Fibroblast of mammary gland (primary cell): ENCODE data around the gene ABCC4.
A peak's percentile ranks its signal among the peaks of the same experiment; 100 is the strongest.
"Not testable (repeated sequence)": the region's sequence is repeated elsewhere in the genome, so short reads cannot be mapped to it uniquely, and the experiment has no call there.

Experiments used
- DNase-seq: peaks from one replicate; pipeline ENCODE4 v3.0.0-alpha.2; 2010; ENCODE audit warnings: low read depth
- H3K4me3 ChIP-seq: 2 replicates; pipeline ENCODE4 v1.5.1; 2011; ENCODE audit warnings: low read depth, mild to moderate bottlenecking, low read length, moderate library complexity; ENCODE audit not compliant: control insufficient read depth
- TF ChIP-seq, protein P1 (sequence below): conservative IDR thresholded peaks from 2 replicates; pipeline ENCODE4 v1.5.1; 2011; ENCODE audit warnings: low read depth, low read length, inconsistent platforms; ENCODE audit not compliant: control insufficient read depth, insufficient read depth

ABCC4 gene

DNA sequence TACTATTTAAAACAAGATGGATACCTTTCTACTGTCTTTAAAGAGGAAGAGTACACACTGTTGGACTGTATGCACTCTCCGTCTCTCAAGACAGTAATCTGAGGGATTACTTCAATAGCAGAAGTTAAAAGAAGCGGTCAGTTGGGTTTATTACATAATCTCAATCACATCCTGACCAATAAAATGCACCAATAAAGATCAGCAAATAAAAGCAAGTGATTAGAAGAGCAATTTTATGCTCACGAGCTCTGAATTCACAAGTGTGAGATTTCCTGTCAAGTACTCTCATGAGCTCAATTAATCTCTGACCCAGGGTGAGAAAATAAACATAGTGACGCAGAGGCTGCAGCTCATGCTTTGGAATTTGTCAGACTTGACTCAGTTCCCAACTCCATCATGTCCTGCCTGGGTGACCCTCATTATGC lies 12.2 kb downstream of the ABCC4 start:
- TF ChIP-seq, protein P1, sequence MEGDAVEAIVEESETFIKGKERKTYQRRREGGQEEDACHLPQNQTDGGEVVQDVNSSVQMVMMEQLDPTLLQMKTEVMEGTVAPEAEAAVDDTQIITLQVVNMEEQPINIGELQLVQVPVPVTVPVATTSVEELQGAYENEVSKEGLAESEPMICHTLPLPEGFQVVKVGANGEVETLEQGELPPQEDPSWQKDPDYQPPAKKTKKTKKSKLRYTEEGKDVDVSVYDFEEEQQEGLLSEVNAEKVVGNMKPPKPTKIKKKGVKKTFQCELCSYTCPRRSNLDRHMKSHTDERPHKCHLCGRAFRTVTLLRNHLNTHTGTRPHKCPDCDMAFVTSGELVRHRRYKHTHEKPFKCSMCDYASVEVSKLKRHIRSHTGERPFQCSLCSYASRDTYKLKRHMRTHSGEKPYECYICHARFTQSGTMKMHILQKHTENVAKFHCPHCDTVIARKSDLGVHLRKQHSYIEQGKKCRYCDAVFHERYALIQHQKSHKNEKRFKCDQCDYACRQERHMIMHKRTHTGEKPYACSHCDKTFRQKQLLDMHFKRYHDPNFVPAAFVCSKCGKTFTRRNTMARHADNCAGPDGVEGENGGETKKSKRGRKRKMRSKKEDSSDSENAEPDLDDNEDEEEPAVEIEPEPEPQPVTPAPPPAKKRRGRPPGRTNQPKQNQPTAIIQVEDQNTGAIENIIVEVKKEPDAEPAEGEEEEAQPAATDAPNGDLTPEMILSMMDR: no peak
- DNase-seq: no peak
- no peak overlapping the region for H3K4me3 ChIP-seq

DNA sequence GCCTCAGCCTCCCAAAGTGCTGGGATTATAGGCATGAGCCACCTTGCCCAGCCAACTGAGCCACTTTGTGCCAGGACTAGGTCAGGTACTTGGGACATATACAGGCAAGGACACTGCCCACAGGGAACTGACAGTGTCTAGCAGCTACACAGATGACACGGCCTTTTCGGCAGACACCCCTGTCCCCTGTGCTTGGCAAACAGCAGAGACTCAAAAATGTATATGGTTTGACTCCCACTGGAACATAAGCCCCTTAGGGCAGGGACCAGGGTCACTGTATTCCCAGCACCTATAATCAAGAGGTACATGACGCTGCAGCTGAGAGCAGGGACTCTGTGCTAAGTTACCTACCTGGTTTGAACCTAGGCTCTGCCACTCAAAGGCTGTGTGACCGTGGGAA lies 16.8 kb downstream of the ABCC4 start:
- H3K4me3 ChIP-seq: no peak overlapping the region
- TF ChIP-seq, protein P1: no peak
- DNase-seq: no peak

DNA sequence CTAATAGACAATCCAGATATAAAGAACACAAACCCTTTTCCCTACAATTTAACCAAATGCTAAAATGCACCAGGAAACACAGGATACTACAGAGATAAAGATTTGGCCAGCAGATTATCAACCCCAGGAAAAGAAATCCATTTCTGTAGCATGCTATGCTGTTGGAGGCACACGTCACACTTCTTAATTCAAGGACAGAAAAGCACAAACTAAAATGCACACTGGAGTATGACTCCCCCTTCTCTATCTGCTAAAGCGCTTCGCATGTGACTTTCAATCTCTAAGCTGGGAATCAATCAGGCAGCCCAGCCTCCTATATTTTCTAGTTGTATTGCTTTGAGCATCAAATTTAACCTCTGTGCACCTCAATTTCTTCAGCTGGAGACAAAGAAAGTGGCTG lies 22.2 kb downstream of the ABCC4 start:
- DNase-seq: no peak
- TF ChIP-seq, protein P1: no peak
- H3K4me3 ChIP-seq: no peak overlapping the region

DNA sequence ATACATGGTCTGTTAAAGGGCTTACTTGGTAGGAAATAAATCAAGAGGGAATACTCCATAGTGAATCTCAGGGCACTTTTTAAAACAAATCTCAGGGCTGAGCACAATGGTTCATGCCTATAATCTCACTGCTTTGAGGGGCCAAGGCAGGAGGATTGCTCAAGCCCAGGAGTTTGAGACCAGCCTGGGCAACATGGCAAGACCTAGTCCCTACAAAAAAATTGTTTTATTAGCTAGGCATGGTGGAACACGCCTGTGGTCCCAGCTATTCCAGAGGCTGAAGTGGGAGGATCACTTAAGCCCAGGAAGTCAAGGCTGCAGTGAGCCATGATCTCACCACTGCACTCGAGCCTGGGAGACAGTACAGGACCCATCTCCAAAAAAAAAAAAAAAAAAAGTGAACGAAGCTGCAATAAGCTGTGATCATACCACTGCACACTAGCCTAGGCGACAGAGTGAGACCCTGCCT lies 25.2 kb downstream of the ABCC4 start:
- TF ChIP-seq, protein P1: no peak
- DNase-seq: no peak
- no peak overlapping the region for H3K4me3 ChIP-seq

DNA sequence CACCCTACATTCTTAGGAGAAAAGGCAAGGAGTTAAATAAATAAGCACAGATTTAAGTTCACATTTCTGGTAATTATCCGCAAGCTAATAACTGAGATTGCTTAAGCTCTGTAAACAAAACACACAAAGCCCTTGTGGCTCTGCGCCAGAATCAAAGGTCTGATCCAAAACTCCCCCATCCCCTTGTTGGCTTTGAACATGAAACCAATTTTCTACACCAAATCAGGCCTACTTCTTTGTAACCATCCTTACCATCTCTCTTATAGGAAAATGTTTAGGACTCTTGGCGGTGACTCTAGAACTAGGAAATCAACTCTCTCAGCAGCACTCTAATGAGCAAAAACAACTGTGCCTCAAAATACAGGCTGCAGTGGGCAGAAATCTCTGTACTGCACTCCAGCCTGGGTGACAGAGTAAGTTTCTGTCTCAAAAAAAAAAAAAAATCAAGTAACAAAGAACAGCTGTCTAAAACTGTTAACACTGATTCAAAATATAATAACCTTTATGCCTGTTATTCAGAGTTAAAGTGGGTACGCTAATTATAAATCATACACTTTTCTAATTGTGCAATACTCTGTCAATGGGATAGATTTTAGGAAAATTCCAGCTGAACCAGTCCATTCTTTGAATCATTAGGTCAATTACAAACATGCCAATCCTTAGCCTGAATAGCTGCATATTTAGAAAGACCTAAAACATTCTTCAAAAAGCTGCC lies 25.8 kb downstream of the ABCC4 start:
- H3K4me3 ChIP-seq: no peak overlapping the region
- peak; percentile 12 for DNase-seq
- TF ChIP-seq, protein P1: no peak

DNA sequence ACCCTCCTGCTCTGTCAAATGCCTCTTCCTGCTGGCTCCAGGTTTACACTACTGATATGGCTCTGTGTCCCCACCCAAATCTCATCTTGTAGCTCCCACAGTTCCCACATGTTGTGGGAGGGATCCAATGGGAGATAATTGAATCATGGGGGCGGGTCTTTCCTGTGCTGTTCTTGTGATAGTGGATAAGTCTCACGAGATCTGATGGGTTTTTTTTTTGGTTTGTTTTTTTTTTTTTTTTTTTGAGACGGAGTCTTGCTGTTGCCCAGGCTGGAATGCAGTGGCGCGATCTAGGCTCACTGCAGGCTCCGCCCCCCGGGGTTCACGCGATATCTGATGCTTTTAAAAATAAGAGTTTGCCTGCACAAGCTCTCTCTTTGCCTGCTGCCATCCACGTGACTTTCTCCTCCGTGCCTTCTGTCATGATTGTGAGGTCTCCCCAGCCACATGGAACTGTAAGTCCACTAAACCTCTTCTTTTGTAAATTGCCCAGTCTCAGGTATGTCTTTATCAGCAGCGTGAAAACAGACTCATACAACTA lies 27.6 kb downstream of the ABCC4 start:
- not testable (repeated sequence) for DNase-seq, H3K4me3 ChIP-seq

DNA sequence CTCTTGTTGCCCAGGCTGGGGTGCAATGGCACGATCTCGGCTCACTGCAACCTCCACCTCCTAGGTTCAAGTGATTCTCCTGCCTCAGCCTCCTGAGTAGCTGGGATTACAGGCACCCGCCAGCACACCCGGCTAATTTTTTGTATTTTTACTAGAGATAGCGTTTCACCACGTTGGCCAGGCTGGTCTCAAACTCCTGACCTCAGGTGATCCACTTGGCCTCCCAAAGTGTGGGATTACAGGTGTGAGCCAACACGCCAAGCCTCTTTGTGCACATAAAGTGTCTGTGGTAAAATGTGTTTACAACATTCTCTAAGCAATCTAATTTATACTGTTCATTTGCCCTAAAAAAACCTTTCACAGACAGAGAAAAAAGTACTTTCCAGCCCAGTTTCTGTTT lies 29.2 kb downstream of the ABCC4 start:
- not testable (repeated sequence) for DNase-seq, H3K4me3 ChIP-seq

DNA sequence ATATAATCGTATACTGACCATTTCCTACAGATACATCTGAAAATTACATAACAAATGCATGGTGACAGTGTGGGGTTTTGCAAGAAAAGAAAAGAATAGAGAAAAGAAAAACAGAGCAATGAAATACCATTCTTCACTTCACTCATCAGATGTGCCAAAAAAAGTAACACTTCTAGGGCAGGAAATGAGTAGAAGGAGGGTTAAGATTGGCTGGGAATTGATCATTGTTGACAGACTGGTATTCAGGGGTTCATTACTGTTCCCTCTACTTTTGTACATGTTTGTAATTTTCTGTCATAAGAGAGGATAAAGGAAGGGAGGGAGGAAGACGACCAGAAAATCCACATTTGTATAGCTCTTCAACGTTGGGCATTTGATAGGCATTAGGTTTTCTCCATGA lies 31.5 kb downstream of the ABCC4 start:
- TF ChIP-seq, protein P1: no peak
- no peak for DNase-seq
- no peak overlapping the region for H3K4me3 ChIP-seq

DNA sequence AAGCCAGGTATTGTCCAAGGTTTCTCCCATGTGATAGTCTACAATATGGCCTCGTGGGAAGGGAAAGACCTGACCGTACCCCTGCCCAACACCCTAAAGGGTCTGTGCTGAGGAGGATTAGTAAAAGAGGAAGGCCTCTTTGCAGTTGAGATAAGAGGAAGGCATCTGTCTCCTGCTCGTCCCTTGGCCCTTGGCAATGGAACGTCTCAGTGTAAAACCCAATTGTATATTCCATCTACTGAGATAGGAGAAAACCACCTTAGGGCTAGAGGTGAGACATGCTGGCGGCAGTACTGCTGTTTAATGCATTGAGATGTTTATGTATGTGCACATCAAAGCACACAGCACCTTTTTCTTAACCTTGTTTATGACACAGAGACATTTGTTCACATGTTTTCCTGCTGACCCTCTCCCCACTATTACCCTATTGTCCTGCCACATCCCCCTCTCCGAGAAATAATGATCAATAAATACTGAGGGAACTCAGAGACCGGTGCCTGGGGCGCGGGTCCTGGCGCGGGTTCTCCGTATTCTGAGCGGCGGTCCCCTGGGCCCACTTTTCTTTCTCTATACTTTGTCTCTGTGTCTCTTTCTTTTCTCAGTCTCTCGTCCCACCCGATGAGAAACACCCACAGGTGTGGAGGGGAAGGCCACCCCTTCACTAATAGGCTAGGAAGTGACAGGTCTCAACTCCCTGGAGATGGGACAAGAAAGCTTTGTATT lies 32.7 kb downstream of the ABCC4 start:
- not testable (repeated sequence) for H3K4me3 ChIP-seq, DNase-seq
